Stimulated activated CD4-positive, alpha-beta T cell treated with anti-CD3 and anti-CD28 coated beads, TNF-alpha, amount 100 ng/mL, for 4 hours (primary cell): ENCODE measurements around the gene CNBP.
"Not testable (repeated sequence)": the region's sequence is repeated elsewhere in the genome, so short reads cannot be mapped to it uniquely, and the experiment has no call there.

ENCODE experiments used
- DNase-seq, 3 experiments: peaks; one replicate each; pipeline ENCODE4 v3.0.0-alpha.2; 2020; ENCODE audit warnings: low read depth in 3 of 3

CNBP gene

GRCh38 chr3:129184784-129185542, 1.3 kb upstream of the CNBP start:
- not testable (repeated sequence) for DNase-seq

GRCh38 chr3:129184396-129184657, 631 bp upstream of the CNBP start:
- no peak for DNase-seq

- no peak for DNase-seq
Measured at GRCh38 chr3:129182390-129183185, 1.1 kb downstream of the CNBP start.

GRCh38 chr3:129181819-129182218, 1.9 kb downstream of the CNBP start:
- no peak for DNase-seq

GRCh38 chr3:129180461-129180860, 3.2 kb downstream of the CNBP start:
- DNase-seq: no peak

GRCh38 chr3:129176051-129176450, 7.6 kb downstream of the CNBP start:
- DNase-seq: no peak

- DNase-seq: no peak
Measured at GRCh38 chr3:129173725-129174124, 10.0 kb downstream of the CNBP start.

- DNase-seq: no peak
Measured at GRCh38 chr3:129173206-129173605, 10.5 kb downstream of the CNBP start.

- DNase-seq: no peak
Measured at GRCh38 chr3:129166579-129167332, 16.9 kb downstream of the CNBP start.

GRCh38 chr3:129165594-129165993, 18.1 kb downstream of the CNBP start:
- DNase-seq: not testable (repeated sequence)

GRCh38 chr3:129164500-129164899, 19.2 kb downstream of the CNBP start:
- no peak for DNase-seq

GRCh38 chr3:129162729-129163579, 20.7 kb downstream of the CNBP start:
- no peak for DNase-seq

- no peak for DNase-seq
Measured at GRCh38 chr3:129161860-129162271, 21.8 kb downstream of the CNBP start.

- DNase-seq: peak; percentile 72 to 73 (median 73)
Measured at GRCh38 chr3:129160891-129161859, 22.5 kb downstream of the CNBP start, which contains the start of gene ISY1. Gene ISY1 (minus strand): TSS chr3:129161063. CDS start chr3:129160975, 88 bp downstream.

- DNase-seq: no peak
Measured at GRCh38 chr3:129144786-129145185, 38.9 kb downstream of the CNBP start.

GRCh38 chr3:129141011-129141410, 42.7 kb downstream of the CNBP start:
- not testable (repeated sequence) for DNase-seq

GRCh38 chr3:129139911-129140310, 43.8 kb downstream of the CNBP start:
- no peak for DNase-seq

GRCh38 chr3:129136275-129136674, 47.4 kb downstream of the CNBP start:
- DNase-seq: not testable (repeated sequence)

- no peak for DNase-seq
Measured at GRCh38 chr3:129132097-129132866, 51.4 kb downstream of the CNBP start.
